NCI-H128 (cell line): ENCODE measurements around the gene PBX3.
"Not testable (repeated sequence)": the region's sequence is repeated elsewhere in the genome, so short reads cannot be mapped to it uniquely, and the experiment has no call there.

Source experiments
- DNase-seq: peaks from one replicate; lab custom pipeline; 2025; ENCODE audit not compliant: unreplicated experiment; lab: John Stamatoyannopoulos, UW

PBX3 gene

GRCh38 chr9:125774106-125774505 is 26.9 kb downstream of the PBX3 start:
- no peak for DNase-seq

- not testable (repeated sequence) for DNase-seq
These were observed 29.6 kb downstream of the PBX3 start for GRCh38 chr9:125776789-125777188.

- DNase-seq: not testable (repeated sequence)
These were observed 31.5 kb downstream of the PBX3 start for GRCh38 chr9:125778538-125779219.

GRCh38 chr9:125779220-125779565 is 32.0 kb downstream of the PBX3 start:
- not testable (repeated sequence) for DNase-seq

GRCh38 chr9:125782718-125783117 is 35.5 kb downstream of the PBX3 start:
- DNase-seq: no peak

GRCh38 chr9:125784286-125785049 is 37.3 kb downstream of the PBX3 start:
- no peak for DNase-seq

GRCh38 chr9:125785248-125785751 is 38.1 kb downstream of the PBX3 start:
- no peak for DNase-seq

GRCh38 chr9:125787715-125788114 is 40.5 kb downstream of the PBX3 start:
- DNase-seq: no peak

- no peak for DNase-seq
These were observed 42.0 kb downstream of the PBX3 start for GRCh38 chr9:125789196-125789595.

- DNase-seq: no peak
These were observed 47.5 kb downstream of the PBX3 start for GRCh38 chr9:125794708-125795107.

- no peak for DNase-seq
These were observed 48.9 kb downstream of the PBX3 start for GRCh38 chr9:125795970-125796596.

- DNase-seq: no peak
These were observed 50.8 kb downstream of the PBX3 start for GRCh38 chr9:125797930-125798329.

- no peak for DNase-seq
These were observed 56.4 kb downstream of the PBX3 start for GRCh38 chr9:125803526-125803925.

- no peak for DNase-seq
These were observed 57.9 kb downstream of the PBX3 start for GRCh38 chr9:125805057-125805456.

GRCh38 chr9:125805586-125805985 is 58.4 kb downstream of the PBX3 start:
- no peak for DNase-seq

- DNase-seq: no peak
These were observed 59.9 kb downstream of the PBX3 start for GRCh38 chr9:125807079-125807478.

- no peak for DNase-seq
These were observed 63.0 kb downstream of the PBX3 start for GRCh38 chr9:125810161-125810560.

GRCh38 chr9:125811002-125811401 is 63.8 kb downstream of the PBX3 start:
- no peak for DNase-seq

- no peak for DNase-seq
These were observed 65.2 kb downstream of the PBX3 start for GRCh38 chr9:125812403-125812802.

GRCh38 chr9:125815568-125815967 is 68.4 kb downstream of the PBX3 start:
- no peak for DNase-seq

GRCh38 chr9:125816321-125816720 is 69.1 kb downstream of the PBX3 start:
- DNase-seq: no peak
